ENCODE data around the gene SHKBP1.

Gene SHKBP1

GRCh38 chr19:40567040-40567749, 9.5 kb upstream of the SHKBP1 start:
- TF ChIP-seq PPARA (CRISPR knock-in tag; IDR thresholded peaks at IDR 0.05; ENCODE audit: borderline replicate concordance) (no peak), TOX (CRISPR knock-in tag; IDR thresholded peaks at IDR 0.05; ENCODE audit: borderline replicate concordance) (no peak), CSDC2 (CRISPR knock-in tag; IDR thresholded peaks at IDR 0.05) (no peak), RARB (CRISPR knock-in tag; IDR thresholded peaks at IDR 0.05) (no peak), ZNF70 (CRISPR knock-in tag; IDR thresholded peaks at IDR 0.05) (no peak), PATZ1 (CRISPR knock-in tag; IDR thresholded peaks at IDR 0.05; ENCODE audit: borderline replicate concordance) (no peak), CREB5 (CRISPR knock-in tag; IDR thresholded peaks at IDR 0.05; ENCODE audit: low read depth) (no peak), ZNF565 (CRISPR knock-in tag; conservative IDR thresholded peaks at IDR 0.05; ENCODE audit: low read depth) (no peak), TCF4 (CRISPR knock-in tag; IDR thresholded peaks at IDR 0.05; ENCODE audit: borderline replicate concordance) (no peak), ZFP3 (CRISPR knock-in tag; IDR thresholded peaks at IDR 0.05) (no peak), POU6F1 (CRISPR knock-in tag; IDR thresholded peaks at IDR 0.05; ENCODE audit: borderline replicate concordance, low read depth) (no peak), OSR1 (CRISPR knock-in tag; IDR thresholded peaks at IDR 0.05) (no peak), ZC3H10 (CRISPR knock-in tag; IDR thresholded peaks at IDR 0.05) (no peak)
- ATAC-seq, result no peak

- no peak for ATAC-seq
- TF ChIP-seq SNAI2 (CRISPR knock-in tag; IDR thresholded peaks at IDR 0.05), result no peak
- TF ChIP-seq ZFP30 (CRISPR knock-in tag; IDR thresholded peaks at IDR 0.05), result no peak
- no peak for TF ChIP-seq GLIS3 (CRISPR knock-in tag; IDR thresholded peaks at IDR 0.05)
- peak; percentile 60; the same call in 1 of the 2 replicates for TF ChIP-seq ZFP3 (CRISPR knock-in tag; IDR thresholded peaks at IDR 0.05)
These were observed 8.8 kb upstream of the SHKBP1 start for GRCh38 chr19:40567750-40568494.

GRCh38 chr19:40570313-40571004, 6.2 kb upstream of the SHKBP1 start:
- TF ChIP-seq ARNTL (CRISPR knock-in tag; IDR thresholded peaks at IDR 0.05; ENCODE audit: borderline replicate concordance, low read depth) (peak; percentile 93; the same call in 1 of the 2 replicates), ZNF565 (CRISPR knock-in tag; conservative IDR thresholded peaks at IDR 0.05; ENCODE audit: low read depth) (no peak)

GRCh38 chr19:40571005-40571318, 5.7 kb upstream of the SHKBP1 start:
- no peak for ATAC-seq
- TF ChIP-seq POU6F1 (CRISPR knock-in tag; IDR thresholded peaks at IDR 0.05; ENCODE audit: borderline replicate concordance, low read depth) (no peak), SNAI2 (CRISPR knock-in tag; IDR thresholded peaks at IDR 0.05) (no peak), CSDC2 (CRISPR knock-in tag; IDR thresholded peaks at IDR 0.05) (no peak), ZFP30 (CRISPR knock-in tag; IDR thresholded peaks at IDR 0.05) (no peak), ISL1 (CRISPR knock-in tag; IDR thresholded peaks at IDR 0.05) (no peak), ZNF8 (CRISPR knock-in tag; IDR thresholded peaks at IDR 0.05) (no peak), PPARA (CRISPR knock-in tag; IDR thresholded peaks at IDR 0.05; ENCODE audit: borderline replicate concordance) (no peak)

More at GRCh38 chr19:40570313-40571004, 6.2 kb upstream of the SHKBP1 start:
- peak; percentile 92 for ATAC-seq

All from SK-N-SH treated with all-trans-retinoic acid at 6 μM for 48 hours (cell line).